Limb (tissue), 2 donors: ENCODE data around the gene ITPR1.
A peak's percentile ranks its signal among the peaks of the same experiment; 100 is the strongest.

ENCODE experiments used
- DNase-seq, 2 donors: peaks; one replicate each; pipeline ENCODE4 v3.0.0-alpha.2; 2016; ENCODE audit errors: extremely low spot score in 2 of 2

The ITPR1 gene

GRCh38 chr3:4804161-4805058 lies 311.3 kb downstream of the ITPR1 start:
- no peak for DNase-seq

- DNase-seq: no peak
Observed at GRCh38 chr3:4805662-4806061, 312.5 kb downstream of the ITPR1 start.

- no peak for DNase-seq
Observed at GRCh38 chr3:4806535-4807108, 313.5 kb downstream of the ITPR1 start.

GRCh38 chr3:4807381-4808280 lies 314.5 kb downstream of the ITPR1 start:
- peak in 1 of 2 donors; percentile 66 for DNase-seq

GRCh38 chr3:4808637-4809036 lies 315.5 kb downstream of the ITPR1 start:
- DNase-seq: no peak

- no peak for DNase-seq
Observed at GRCh38 chr3:4809922-4810321, 316.8 kb downstream of the ITPR1 start.

- DNase-seq: peak in 1 of 2 donors; percentile 31
Observed at GRCh38 chr3:4812591-4812990, 319.4 kb downstream of the ITPR1 start.

GRCh38 chr3:4813909-4814304 lies 320.8 kb downstream of the ITPR1 start:
- no peak for DNase-seq

GRCh38 chr3:4814305-4814903 lies 321.3 kb downstream of the ITPR1 start:
- DNase-seq: no peak

GRCh38 chr3:4814904-4815574 lies 321.9 kb downstream of the ITPR1 start:
- no peak for DNase-seq

- DNase-seq: no peak
Observed at GRCh38 chr3:4816306-4816705, 323.2 kb downstream of the ITPR1 start.

- DNase-seq: no peak
Observed at GRCh38 chr3:4816718-4817117, 323.6 kb downstream of the ITPR1 start.

- DNase-seq: no peak
Observed at GRCh38 chr3:4817128-4817527, 324.0 kb downstream of the ITPR1 start.

- DNase-seq: no peak
Observed at GRCh38 chr3:4818164-4818563, 325.0 kb downstream of the ITPR1 start.

GRCh38 chr3:4818986-4819693 lies 326.0 kb downstream of the ITPR1 start:
- no peak for DNase-seq

- no peak for DNase-seq
Observed at GRCh38 chr3:4819746-4820145, 326.6 kb downstream of the ITPR1 start.

GRCh38 chr3:4820296-4821121 lies 327.4 kb downstream of the ITPR1 start:
- DNase-seq: no peak

GRCh38 chr3:4821338-4821737 lies 328.2 kb downstream of the ITPR1 start:
- no peak for DNase-seq

GRCh38 chr3:4821975-4822374 lies 328.8 kb downstream of the ITPR1 start:
- no peak for DNase-seq
